Gastrocnemius medialis (tissue), 4 donors: ENCODE measurements around the gene CARD11.

ENCODE experiments used
- CTCF ChIP-seq, 5 experiments: fragments of 450-650 bp in 3 of 5; fragments of 200-600 bp in 2 of 5; sonication (generic) in 2 of 5; IDR thresholded peaks in 4 of 5; conservative IDR thresholded peaks in 1 of 5; 1 replicate in 4 of 5; 2 replicates in 1 of 5; pipeline ENCODE4 v1.5.1; 2016 to 2019; ENCODE audit warnings: antibody characterized with exemption in 5 of 5, mild to moderate bottlenecking in 3 of 5, moderate library complexity in 3 of 5
- POLR2A ChIP-seq, 2 donors: fragments of 450-650 bp; IDR thresholded peaks; one replicate each; pipeline ENCODE4 v1.6.1; 2017; ENCODE audit warnings: antibody characterized with exemption in 2 of 2, mild to moderate bottlenecking in 2 of 2, moderate library complexity in 2 of 2

- no peak for TF ChIP-seq POLR2A (IDR thresholded peaks at IDR 0.05)
- no peak for TF ChIP-seq CTCF (IDR thresholded peaks at IDR 0.05 in 4 of 5, conservative IDR thresholded peaks at IDR 0.05 in 1 of 5)
Observed at GRCh38 chr7:2978408-2978807, 65.3 kb downstream of the CARD11 start.
